ENCODE data around the gene CTRL.

DNA sequence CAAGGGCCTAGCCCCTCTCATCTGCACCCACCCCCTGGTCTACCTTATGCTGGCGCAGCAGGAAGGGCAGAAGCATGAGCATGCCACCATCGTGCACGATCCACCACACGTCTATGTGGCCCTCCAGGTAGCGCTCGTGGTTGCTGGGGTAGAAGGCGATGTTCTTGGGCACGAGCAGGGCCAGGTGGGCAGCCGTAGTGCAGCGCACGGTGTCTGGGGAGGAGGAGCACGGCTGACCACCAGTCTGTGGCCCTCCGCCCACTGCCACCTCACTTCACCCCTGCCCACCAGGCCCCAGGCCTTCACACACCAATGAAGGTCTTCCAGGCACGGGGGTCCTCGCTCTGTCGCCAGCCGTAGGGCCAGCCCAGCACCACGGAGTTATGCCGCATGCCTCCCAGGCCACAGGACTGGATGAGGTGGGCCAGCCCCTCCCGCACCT lies 14.5 kb upstream of the CTRL start:
- TF ChIP-seq POLR2A (IDR thresholded peaks at IDR 0.05), result no peak
- TF ChIP-seq, protein P1, sequence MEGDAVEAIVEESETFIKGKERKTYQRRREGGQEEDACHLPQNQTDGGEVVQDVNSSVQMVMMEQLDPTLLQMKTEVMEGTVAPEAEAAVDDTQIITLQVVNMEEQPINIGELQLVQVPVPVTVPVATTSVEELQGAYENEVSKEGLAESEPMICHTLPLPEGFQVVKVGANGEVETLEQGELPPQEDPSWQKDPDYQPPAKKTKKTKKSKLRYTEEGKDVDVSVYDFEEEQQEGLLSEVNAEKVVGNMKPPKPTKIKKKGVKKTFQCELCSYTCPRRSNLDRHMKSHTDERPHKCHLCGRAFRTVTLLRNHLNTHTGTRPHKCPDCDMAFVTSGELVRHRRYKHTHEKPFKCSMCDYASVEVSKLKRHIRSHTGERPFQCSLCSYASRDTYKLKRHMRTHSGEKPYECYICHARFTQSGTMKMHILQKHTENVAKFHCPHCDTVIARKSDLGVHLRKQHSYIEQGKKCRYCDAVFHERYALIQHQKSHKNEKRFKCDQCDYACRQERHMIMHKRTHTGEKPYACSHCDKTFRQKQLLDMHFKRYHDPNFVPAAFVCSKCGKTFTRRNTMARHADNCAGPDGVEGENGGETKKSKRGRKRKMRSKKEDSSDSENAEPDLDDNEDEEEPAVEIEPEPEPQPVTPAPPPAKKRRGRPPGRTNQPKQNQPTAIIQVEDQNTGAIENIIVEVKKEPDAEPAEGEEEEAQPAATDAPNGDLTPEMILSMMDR (IDR thresholded peaks at IDR 0.05), result no peak

Data from ovary (tissue), 3 donors.